GM19372 (cell line): ENCODE results near the gene PLAC1.

Experiments used
- ATAC-seq: cut with Tn5 transposase; IDR thresholded peaks from one replicate; pipeline ENCODE4 v1.9.1; 2021; ENCODE audit warnings: mild to moderate bottlenecking, low read depth, moderate library complexity; ENCODE audit not compliant: unreplicated experiment

PLAC1 gene

GRCh38 chrX:134592303-134592702 is 66.0 kb downstream of the PLAC1 start:
- no peak for ATAC-seq

GRCh38 chrX:134591502-134591901 is 66.8 kb downstream of the PLAC1 start:
- ATAC-seq: no peak

- ATAC-seq: no peak
Observed at GRCh38 chrX:134588806-134589205, 69.5 kb downstream of the PLAC1 start.

GRCh38 chrX:134580907-134581306 is 77.4 kb downstream of the PLAC1 start:
- no peak for ATAC-seq

- ATAC-seq: no peak
Observed at GRCh38 chrX:134573683-134574035, 84.6 kb downstream of the PLAC1 start.

GRCh38 chrX:134572816-134573682 is 85.2 kb downstream of the PLAC1 start:
- ATAC-seq: no peak

GRCh38 chrX:134571796-134572195 is 86.5 kb downstream of the PLAC1 start:
- no peak for ATAC-seq

- no peak for ATAC-seq
Observed at GRCh38 chrX:134570899-134571298, 87.4 kb downstream of the PLAC1 start.

- no peak for ATAC-seq
Observed at GRCh38 chrX:134570509-134570846, 87.8 kb downstream of the PLAC1 start.

- ATAC-seq: no peak
Observed at GRCh38 chrX:134569306-134569705, 89.0 kb downstream of the PLAC1 start.

GRCh38 chrX:134568285-134569016 is 89.8 kb downstream of the PLAC1 start:
- no peak for ATAC-seq

GRCh38 chrX:134566506-134566905 is 91.8 kb downstream of the PLAC1 start:
- ATAC-seq: no peak

- no peak for ATAC-seq
Observed at GRCh38 chrX:134562002-134562401, 96.3 kb downstream of the PLAC1 start.

GRCh38 chrX:134558133-134558532 is 100.1 kb downstream of the PLAC1 start:
- ATAC-seq: no peak

GRCh38 chrX:134554291-134554690 is 104.0 kb downstream of the PLAC1 start:
- no peak for ATAC-seq

- ATAC-seq: no peak
Observed at GRCh38 chrX:134552351-134552750, 105.9 kb downstream of the PLAC1 start.

- ATAC-seq: no peak
Observed at GRCh38 chrX:134551376-134552048, 106.8 kb downstream of the PLAC1 start.

- ATAC-seq: no peak
Observed at GRCh38 chrX:134548257-134549201, 109.7 kb downstream of the PLAC1 start.

GRCh38 chrX:134547047-134547679 is 111.1 kb downstream of the PLAC1 start:
- ATAC-seq: no peak

GRCh38 chrX:134546187-134546586 is 112.1 kb downstream of the PLAC1 start:
- ATAC-seq: no peak
